GM23248 (cell line): Measurements from ENCODE around the gene FXR2. TPM values are rescaled to one million over a fixed set of nuclear protein-coding genes. Genes with fewer than 3 reads are reported as not detected.

Experiments used
- DNase-seq: peaks from one replicate; pipeline ENCODE4 v3.0.0-alpha.2; 2015
- H2AFZ ChIP-seq: fragments of 200-600 bp; sonication (generic); 2 replicates; pipeline ENCODE4 v1.6.1; 2016; ENCODE audit warnings: antibody characterized with exemption
- H3F3A ChIP-seq: fragments of 200-600 bp; sonication (generic); 2 replicates; pipeline ENCODE4 v1.6.1; 2016; ENCODE audit warnings: mild to moderate bottlenecking, antibody characterized with exemption, mixed run types; ENCODE audit not compliant: insufficient read depth
- H3K27ac ChIP-seq: fragments of 200-600 bp; sonication (generic); 2 replicates; pipeline ENCODE4 v1.5.1; 2016; ENCODE audit warnings: mild to moderate bottlenecking
- H3K27me3 ChIP-seq: fragments of 200-600 bp; sonication (generic); replicated peaks from 2 replicates; pipeline ENCODE4 v1.6.1; 2016; ENCODE audit warnings: mild to moderate bottlenecking; ENCODE audit not compliant: insufficient read depth
- H3K36me3 ChIP-seq: fragments of 200-600 bp; sonication (generic); 2 replicates; pipeline ENCODE4 v1.6.1; 2016; ENCODE audit warnings: low read depth, mild to moderate bottlenecking
- H3K4me1 ChIP-seq: fragments of 200-600 bp; sonication (generic); 2 replicates; pipeline ENCODE4 v1.6.1; 2016; ENCODE audit warnings: mild to moderate bottlenecking; ENCODE audit not compliant: insufficient read depth
- H3K4me2 ChIP-seq: fragments of 200-600 bp; sonication (generic); one replicate; pipeline ENCODE4 v1.6.1; 2016; ENCODE audit warnings: mild to moderate bottlenecking; ENCODE audit not compliant: unreplicated experiment
- H3K4me3 ChIP-seq: fragments of 200-600 bp; sonication (generic); 2 replicates; pipeline ENCODE4 v1.5.1; 2016; ENCODE audit warnings: mild to moderate bottlenecking
- H3K79me2 ChIP-seq: fragments of 200-600 bp; sonication (generic); 2 replicates; pipeline ENCODE4 v1.6.1; 2016; ENCODE audit warnings: mild to moderate bottlenecking; ENCODE audit not compliant: insufficient read depth
- H3K9ac ChIP-seq: fragments of 200-600 bp; sonication (generic); 2 replicates; pipeline ENCODE4 v1.6.1; 2016; ENCODE audit warnings: mild to moderate bottlenecking
- H3K9me2 ChIP-seq: fragments of 200-600 bp; sonication (generic); 2 replicates; pipeline ENCODE4 v1.6.1; 2016; ENCODE audit warnings: mixed run types, mild to moderate bottlenecking, moderate library complexity; ENCODE audit not compliant: insufficient read depth
- H3K9me3 ChIP-seq: fragments of 200-600 bp; sonication (generic); one replicate; pipeline ENCODE4 v1.6.1; 2017; ENCODE audit warnings: low read depth
- H4K20me1 ChIP-seq: fragments of 200-600 bp; sonication (generic); 2 replicates; pipeline ENCODE4 v1.6.0; 2016; ENCODE audit not compliant: insufficient read depth
- EZH2 ChIP-seq: fragments of 200-600 bp; sonication (generic); IDR thresholded peaks from 2 replicates; pipeline ENCODE4 v1.6.1; 2018; ENCODE audit warnings: antibody characterized with exemption, mild to moderate bottlenecking; ENCODE audit not compliant: insufficient read depth, poor library complexity, severe bottlenecking
- EZH2phosphoT487 ChIP-seq: fragments of 200-600 bp; sonication (generic); IDR thresholded peaks from 2 replicates; pipeline ENCODE4 v1.6.1; 2018; ENCODE audit warnings: antibody characterized with exemption, moderate library complexity, mild to moderate bottlenecking, low read depth; ENCODE audit not compliant: insufficient read depth
- WGBS, 2 experiments: methylation state at CpG; one replicate each; pipeline ENCODE4 v1.1.6; 2015 to 2017; ENCODE audit warnings: low lambda C conversion rate in 2 of 2, low coverage in 1 of 2; ENCODE audit errors: missing lambda C conversion rate in 2 of 2; 5-methylcytosine and 5-hydroxymethylcytosine counted together
- in situ Hi-C: fragments of 300-500 bp; cut with MboI; formaldehyde crosslinking; loops from 2 replicates; pipeline ENCODE4 v1.15.0; 2020
- polyA plus RNA-seq: library from polyadenylated mRNA; unstranded; fragments of >200 nt; fragmentation: Nextera tagmentation; extraction: Ambion mirVana; gene quantifications from 2 replicates; pipeline ENCODE4 v1.2.1, GENCODE V29; 2016
- total RNA-seq: library from RNA; depleted of rRNA; stranded (reverse); fragments of >200 nt; shearing (Covaris generic); gene quantifications from 2 replicates; pipeline ENCODE4 v1.2.3, GENCODE V29; 2014

The FXR2 gene
- total and polyA plus RNA-seq, 2 experiments from 2014 or later = 10.9 to 57.1 TPM

GRCh38 chr17:7586673-7587419 is 27.9 kb downstream of the FXR2 start:
- Histone ChIP-seq H4K20me1 (no peaks in the 10 kb centered on the region), H3K4me1 (peaks cover 58% of the 10 kb centered on the region), H3K9me3 (no peaks in the 10 kb centered on the region), H3K4me2 (peak overlapping the region; percentile 60), H3K27me3 (no peaks in the 10 kb centered on the region), H2AFZ (no peak overlapping the region), H3F3A (peaks cover 40% of the 10 kb centered on the region), H3K4me3 (no peak overlapping the region), H3K36me3 (peaks cover 4% of the 10 kb centered on the region; the same call in 1 of the 2 replicates), H3K79me2 (peaks cover 35% of the 10 kb centered on the region), H3K27ac (peak overlapping the region; percentile 78), H3K9ac (peak overlapping the region; percentile 44), H3K9me2 (no peaks in the 10 kb centered on the region)
- DNase-seq = no peak
- 49 to 50% methylated on average over 9 of the region's 9 CpGs for WGBS, 2 experiments
- TF ChIP-seq EZH2phosphoT487 (no peak), EZH2 (no peak)
- in situ Hi-C loops = no loop called here

- peaks cover 58% of the 10 kb centered on the region for H3K79me2 ChIP-seq
- 15% methylated on average over 69 of the region's 69 CpGs for WGBS, 2 experiments
- DNase-seq = peak; percentile 98
Measured at GRCh38 chr17:7583253-7584109, 31.2 kb downstream of the FXR2 start, which contains the start of gene MPDU1. Gene MPDU1, plus strand, starts transcription at chr17:7583852. Its CDS starts 11 bp downstream, at chr17:7583863.

GRCh38 chr17:7582396-7583252 is 32.1 kb downstream of the FXR2 start:
- no peaks in the 10 kb centered on the region for H3K9me3 ChIP-seq
- H3K36me3 ChIP-seq = peaks cover 10% of the 10 kb centered on the region
- peak overlapping the region; percentile 69; the same call in 1 of the 2 replicates for H2AFZ ChIP-seq
- H3F3A ChIP-seq = peaks cover 48% of the 10 kb centered on the region
- in situ Hi-C loops = no loop called here
- H3K4me3 ChIP-seq = peak overlapping the region; percentile 80
- no peak for DNase-seq
- no peaks in the 10 kb centered on the region for H3K27me3 ChIP-seq
- TF ChIP-seq EZH2phosphoT487 (no peak), EZH2 (no peak)
- H3K27ac ChIP-seq = peak overlapping the region; percentile 88
- peaks cover 59% of the 10 kb centered on the region for H3K79me2 ChIP-seq
- peaks cover 1% of the 10 kb centered on the region; the same call in 1 of the 2 replicates for H4K20me1 ChIP-seq
- H3K9me2 ChIP-seq = no peaks in the 10 kb centered on the region
- peak overlapping the region; percentile 86 for H3K4me2 ChIP-seq
- peak overlapping the region; percentile 88 for H3K9ac ChIP-seq
- WGBS, 2 experiments = 91 to 94% methylated on average over 32 to 34 of the region's 36 CpGs
- peaks cover 47% of the 10 kb centered on the region for H3K4me1 ChIP-seq

More at GRCh38 chr17:7583253-7584109, 31.2 kb downstream of the FXR2 start, which contains the start of gene MPDU1:
- H3K9ac ChIP-seq = peak within 1 kb of the TSS; percentile 88
- H3K27ac ChIP-seq = peak within 1 kb of the TSS; percentile 88
- H3K4me1 ChIP-seq = peaks cover 55% of the 10 kb centered on the region
- H4K20me1 ChIP-seq = no peaks in the 10 kb centered on the region; the same call in 1 of the 2 replicates
- peak within 1 kb of the TSS; percentile 69 for H2AFZ ChIP-seq
- H3K27me3 ChIP-seq = no peaks in the 10 kb centered on the region
- H3K4me3 ChIP-seq = peak within 1 kb of the TSS; percentile 80
- H3K4me2 ChIP-seq = peak within 1 kb of the TSS; percentile 86
- H3K9me2 ChIP-seq = no peaks in the 10 kb centered on the region
- no peaks in the 10 kb centered on the region for H3K9me3 ChIP-seq
- TF ChIP-seq EZH2phosphoT487 (no peak), EZH2 (no peak)
- peaks cover 48% of the 10 kb centered on the region for H3F3A ChIP-seq
- peaks cover 2% of the 10 kb centered on the region; the same call in 1 of the 2 replicates for H3K36me3 ChIP-seq
- in situ Hi-C loops = no loop called here
